CD4-positive, CD25-positive, alpha-beta regulatory T cell (primary cell): ENCODE results near the gene ASB16. TPM values are rescaled to one million over a fixed set of nuclear protein-coding genes. Genes with fewer than 3 reads are reported as not detected.
A peak's percentile ranks its signal among the peaks of the same experiment; 100 is the strongest.

Source experiments
- ATAC-seq, 2 donors: fragments of 150-1000 bp; cut with Tn5 transposase; one replicate each; pipeline ENCODE4 v1.10.0; 2021; ENCODE audit warnings: low read depth in 2 of 2, moderate number of reproducible peaks in 2 of 2, moderate library complexity in 1 of 2
- DNase-seq, 3 donors: peaks; one replicate each; pipeline versions ENCODE4 v3.0.0 to v3.0.0-alpha.2; 2012 to 2022; ENCODE audit warnings: mixed read lengths in 1 of 3
- H3K27ac ChIP-seq: one replicate; pipeline ENCODE4 v1.7.0; 2013; ENCODE audit warnings: mild to moderate bottlenecking, low read length; ENCODE audit not compliant: insufficient read depth, poor library complexity, severe bottlenecking
- H3K27me3 ChIP-seq: one replicate; pipeline ENCODE4 v1.7.0; 2013; ENCODE audit warnings: low read length; ENCODE audit not compliant: control insufficient read depth, insufficient read depth
- H3K36me3 ChIP-seq: one replicate; pipeline ENCODE4 v1.7.0; 2013; ENCODE audit warnings: mild to moderate bottlenecking, low read length, moderate library complexity; ENCODE audit not compliant: control insufficient read depth, insufficient read depth
- H3K4me1 ChIP-seq: 2 replicates; pipeline ENCODE4 v1.7.0; 2013; ENCODE audit warnings: mild to moderate bottlenecking, low read length; ENCODE audit not compliant: insufficient read depth, control insufficient read depth, poor library complexity, severe bottlenecking
- H3K4me3 ChIP-seq: one replicate; pipeline ENCODE4 v1.7.0; 2013; ENCODE audit warnings: low read depth, mild to moderate bottlenecking, low read length, moderate library complexity
- H3K9me3 ChIP-seq, 2 experiments: 1 replicate in 1 of 2; 2 replicates in 1 of 2; pipeline ENCODE4 v1.7.0; 2013; ENCODE audit warnings: low read length in 2 of 2, mild to moderate bottlenecking in 1 of 2, moderate library complexity in 1 of 2; ENCODE audit not compliant: control insufficient read depth in 2 of 2
- H3K27ac Mint-ChIP-seq, 3 donors: one replicate each; pipeline ENCODE4 v1.8.0; 2020 to 2022; ENCODE audit warnings: mild to moderate bottlenecking in 3 of 3, mixed read lengths in 3 of 3, moderate library complexity in 2 of 3
- H3K27me3 Mint-ChIP-seq: one replicate; pipeline ENCODE4 v1.8.0; 2022; ENCODE audit warnings: mild to moderate bottlenecking, mixed read lengths
- H3K36me3 Mint-ChIP-seq: one replicate; pipeline ENCODE4 v1.8.0; 2020; ENCODE audit warnings: mixed read lengths
- H3K4me1 Mint-ChIP-seq, 4 donors: one replicate each; pipeline ENCODE4 v1.8.0; 2020 to 2022; ENCODE audit warnings: mixed read lengths in 4 of 4, mild to moderate bottlenecking in 1 of 4
- H3K4me3 Mint-ChIP-seq, 4 donors: one replicate each; pipeline ENCODE4 v1.8.0; 2020 to 2022; ENCODE audit warnings: mild to moderate bottlenecking in 4 of 4, mixed read lengths in 4 of 4, moderate library complexity in 3 of 4
- H3K9me3 Mint-ChIP-seq, 7 donors: one replicate each; pipeline ENCODE4 v1.8.0; 2020 to 2022; ENCODE audit warnings: mixed read lengths in 7 of 7, mild to moderate bottlenecking in 3 of 7, moderate library complexity in 2 of 7
- polyA plus RNA-seq, 4 donors: library from polyadenylated mRNA; unstranded; fragments of 300-500 nt; fragmentation: Illumina TruSeq; gene quantifications; one replicate each; pipeline ENCODE4 v1.2.3, GENCODE V29; 2021
- total RNA-seq: library from RNA; stranded (reverse); gene quantifications from one replicate; pipeline ENCODE4 v1.2.3, GENCODE V29; 2022

Gene ASB16
- total and polyA plus RNA-seq, 5 donors from 2014 or later = 0.09 to 0.16 TPM; not detected in 3

DNA sequence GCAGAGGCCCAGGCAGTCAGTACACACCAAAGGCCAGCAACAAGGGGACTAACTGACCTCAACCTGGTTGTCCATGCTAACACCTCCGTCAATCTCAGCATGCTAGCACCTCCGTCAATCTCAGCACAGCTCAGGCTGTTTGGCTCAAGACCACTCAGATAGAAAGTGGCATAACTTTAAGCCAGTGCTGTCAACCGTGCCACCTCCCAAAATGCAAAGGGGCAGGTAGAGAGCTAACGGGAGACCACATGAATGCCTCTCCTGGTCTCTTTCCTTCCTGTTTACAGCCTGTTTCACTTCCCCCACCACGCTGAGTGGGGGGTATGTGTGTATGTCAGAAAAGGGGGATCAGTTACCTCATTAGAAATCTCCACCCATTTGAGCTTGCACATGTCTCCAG lies 45.7 kb downstream of the ASB16 start:
- Histone ChIP-seq H3K9me3 (no peaks in the 10 kb centered on the region), H3K4me3 (peak overlapping the region; percentile 70), H3K27me3 (no peaks in the 10 kb centered on the region), H3K4me1 (peaks cover 44% of the 10 kb centered on the region), H3K27ac (peak overlapping the region; percentile 53), H3K36me3 (peaks cover 34% of the 10 kb centered on the region)
- peaks cover 27% of the 10 kb centered on the region for H3K36me3 Mint-ChIP-seq
- H3K27ac Mint-ChIP-seq = peak overlapping the region; percentile 84 to 91 (median 90)
- H3K4me1 Mint-ChIP-seq = peaks cover 0 to 56% (median 31%) of the 10 kb centered on the region in 4 donors
- DNase-seq = peak in 2 of 3 donors; percentile 44 to 64
- H3K4me3 Mint-ChIP-seq = peak overlapping the region; percentile 81 to 93 (median 86)
- ATAC-seq = no peak
- H3K27me3 Mint-ChIP-seq = no peaks in the 10 kb centered on the region
- H3K9me3 Mint-ChIP-seq = no peaks in the 10 kb centered on the region

DNA sequence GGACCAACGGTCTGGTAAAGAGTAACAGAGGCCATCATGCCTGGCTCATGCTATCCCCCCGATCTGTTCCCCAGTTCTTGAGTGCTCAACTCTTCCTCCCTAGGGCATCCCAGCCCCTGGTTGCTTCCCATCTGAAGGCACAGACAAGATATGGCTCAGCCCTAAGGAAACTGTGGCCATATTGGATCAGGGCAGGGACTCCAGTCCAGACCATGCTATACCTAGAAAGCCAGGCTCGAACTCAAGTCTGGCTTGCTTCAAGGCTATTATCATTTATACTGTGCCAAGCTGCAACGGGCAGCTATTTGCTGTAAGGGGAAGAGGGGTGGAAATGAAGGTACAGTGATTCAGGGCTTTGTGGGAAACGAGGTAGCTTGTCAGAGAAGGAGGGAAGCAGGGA lies 46.2 kb downstream of the ASB16 start:
- Histone ChIP-seq H3K4me1 (peaks cover 44% of the 10 kb centered on the region), H3K27me3 (no peaks in the 10 kb centered on the region), H3K4me3 (peak overlapping the region; percentile 70), H3K27ac (peak overlapping the region; percentile 18), H3K36me3 (peaks cover 30% of the 10 kb centered on the region), H3K9me3 (no peaks in the 10 kb centered on the region)
- H3K4me3 Mint-ChIP-seq = peak overlapping the region; percentile 81 to 93 (median 86)
- H3K4me1 Mint-ChIP-seq = peaks cover 0 to 55% (median 31%) of the 10 kb centered on the region in 4 donors
- no peak for ATAC-seq
- no peak for DNase-seq
- H3K36me3 Mint-ChIP-seq = peaks cover 27% of the 10 kb centered on the region
- H3K27ac Mint-ChIP-seq = peak overlapping the region; percentile 0 to 91 (median 90)
- peaks cover 2% of the 10 kb centered on the region for H3K27me3 Mint-ChIP-seq
- H3K9me3 Mint-ChIP-seq = no peaks in the 10 kb centered on the region

DNA sequence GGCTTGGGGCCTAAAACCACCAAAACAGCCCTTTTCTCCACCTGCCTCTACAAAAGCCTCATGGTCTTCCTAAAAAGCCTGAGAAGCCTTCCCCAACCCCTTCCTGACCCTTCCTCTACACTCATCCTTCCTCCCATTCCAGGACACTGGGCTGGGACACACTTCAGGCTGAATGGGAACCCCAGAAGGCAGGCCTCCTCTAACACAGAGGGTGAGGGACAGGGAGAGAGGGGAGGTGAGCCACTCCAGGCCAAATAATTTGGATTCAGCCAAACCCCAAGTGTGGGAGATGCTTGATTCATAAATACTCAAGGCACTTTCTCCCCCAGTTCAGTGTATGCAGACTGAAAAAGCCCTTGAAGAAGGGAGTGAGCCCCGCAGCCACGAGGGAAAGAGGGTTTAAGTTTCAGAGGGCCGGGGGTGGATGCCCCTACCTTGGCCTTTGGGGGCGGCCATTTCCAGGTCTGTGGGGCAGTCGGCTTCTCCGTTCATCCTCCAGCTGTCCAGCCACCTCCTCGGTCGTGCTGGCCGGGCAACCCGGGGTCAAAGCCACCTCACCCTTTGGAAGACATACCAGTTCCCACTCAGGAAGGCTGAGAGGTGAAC lies 47.3 kb downstream of the ASB16 start:
- Mint-ChIP-seq H3K9me3 (no peaks in the 10 kb centered on the region), H3K27me3 (peaks cover 5% of the 10 kb centered on the region), H3K36me3 (peaks cover 27% of the 10 kb centered on the region), H3K4me1 (peaks cover 4 to 65% (median 33%) of the 10 kb centered on the region in 4 donors), H3K4me3 (peak overlapping the region; percentile 81 to 89 (median 86)), H3K27ac (peak overlapping the region; percentile 52 to 90 (median 88))
- no peak for ATAC-seq
- H3K9me3 ChIP-seq = no peaks in the 10 kb centered on the region
- H3K27ac ChIP-seq = peak overlapping the region; percentile 84
- no peaks in the 10 kb centered on the region for H3K27me3 ChIP-seq
- peaks cover 30% of the 10 kb centered on the region for H3K36me3 ChIP-seq
- H3K4me1 ChIP-seq = peaks cover 51% of the 10 kb centered on the region
- peak in 1 of 3 donors; percentile 34 for DNase-seq
- peak overlapping the region; percentile 70 for H3K4me3 ChIP-seq

DNA sequence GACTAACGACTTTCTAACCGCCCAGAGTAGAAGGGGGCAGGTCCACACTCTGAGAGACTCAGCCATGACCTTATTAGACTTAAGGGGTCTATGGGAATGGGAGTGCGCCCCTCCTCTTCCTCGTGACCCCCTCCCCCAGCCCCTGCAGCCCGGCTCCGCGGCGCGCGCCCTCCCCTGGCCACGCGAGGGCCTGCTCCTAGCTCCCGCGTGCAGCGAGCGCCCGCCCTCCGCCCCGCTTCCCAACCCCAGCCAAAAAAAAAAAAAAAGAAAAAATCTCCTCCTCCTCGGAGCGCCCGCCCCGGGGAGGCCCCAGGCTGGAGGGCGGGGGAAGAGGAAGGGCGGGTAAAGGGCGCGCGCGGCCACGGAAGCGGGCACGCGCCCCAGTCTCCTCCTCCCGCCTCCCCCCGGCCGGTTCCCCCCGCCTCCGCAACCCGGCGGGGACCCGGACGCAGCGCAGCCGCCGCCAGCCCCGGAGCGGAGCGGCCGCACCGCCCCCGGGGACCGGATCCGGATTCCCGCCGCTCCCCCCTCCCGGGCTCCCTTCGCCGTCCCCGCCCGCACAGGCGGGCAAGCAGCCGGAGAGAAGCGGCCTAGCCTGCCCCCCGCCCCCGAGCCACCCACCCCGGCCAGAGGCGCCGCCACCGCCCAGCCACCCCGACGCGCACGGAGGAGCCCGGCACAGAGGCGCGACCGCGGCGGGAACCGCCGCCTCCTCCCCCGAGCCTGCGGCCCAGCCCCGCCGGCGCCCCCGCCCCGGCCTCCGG lies 48.0 kb downstream of the ASB16 start:
- Histone ChIP-seq H3K27ac (peak overlapping the region; percentile 84), H3K27me3 (no peaks in the 10 kb centered on the region), H3K4me1 (peaks cover 51% of the 10 kb centered on the region), H3K36me3 (peaks cover 30% of the 10 kb centered on the region), H3K9me3 (no peaks in the 10 kb centered on the region), H3K4me3 (peak overlapping the region; percentile 70)
- ATAC-seq = peak; percentile 54 to 59
- no peaks in the 10 kb centered on the region for H3K9me3 Mint-ChIP-seq
- H3K4me1 Mint-ChIP-seq = peaks cover 6 to 61% (median 33%) of the 10 kb centered on the region in 4 donors
- H3K4me3 Mint-ChIP-seq = peak overlapping the region; percentile 81 to 89 (median 86)
- peaks cover 5% of the 10 kb centered on the region for H3K27me3 Mint-ChIP-seq
- H3K27ac Mint-ChIP-seq = peak overlapping the region; percentile 52 to 90 (median 88)
- H3K36me3 Mint-ChIP-seq = peaks cover 27% of the 10 kb centered on the region
- DNase-seq = peak; percentile 82 to 94 (median 90)

DNA sequence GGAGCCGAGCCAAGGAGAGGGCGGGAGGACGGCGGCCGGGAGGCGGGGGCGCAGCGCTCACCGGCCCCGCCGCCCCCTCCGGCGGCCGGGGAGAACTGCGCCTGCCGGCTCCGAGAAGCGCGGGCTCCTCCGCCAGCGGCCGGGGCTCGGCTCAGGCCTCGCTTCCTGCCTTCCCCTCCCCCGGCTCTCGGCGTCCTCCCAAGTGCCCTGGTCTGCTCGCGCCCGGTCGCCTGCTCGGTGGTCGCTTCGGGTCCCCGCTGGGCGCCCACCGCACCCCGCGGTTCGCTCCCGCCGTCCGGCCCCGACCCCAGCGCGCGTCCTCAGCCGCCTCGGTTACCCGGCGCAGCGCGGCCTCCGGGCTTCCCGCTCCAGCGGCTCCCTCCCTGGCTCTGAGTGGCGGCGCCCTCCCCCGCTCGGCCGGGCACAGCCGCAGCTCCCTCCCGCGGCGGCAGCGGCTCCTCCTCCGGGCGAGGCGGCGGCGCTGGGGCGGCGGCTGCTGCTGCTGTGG lies 48.7 kb downstream of the ASB16 start:
- no peak overlapping the region for H3K4me3 ChIP-seq

DNA sequence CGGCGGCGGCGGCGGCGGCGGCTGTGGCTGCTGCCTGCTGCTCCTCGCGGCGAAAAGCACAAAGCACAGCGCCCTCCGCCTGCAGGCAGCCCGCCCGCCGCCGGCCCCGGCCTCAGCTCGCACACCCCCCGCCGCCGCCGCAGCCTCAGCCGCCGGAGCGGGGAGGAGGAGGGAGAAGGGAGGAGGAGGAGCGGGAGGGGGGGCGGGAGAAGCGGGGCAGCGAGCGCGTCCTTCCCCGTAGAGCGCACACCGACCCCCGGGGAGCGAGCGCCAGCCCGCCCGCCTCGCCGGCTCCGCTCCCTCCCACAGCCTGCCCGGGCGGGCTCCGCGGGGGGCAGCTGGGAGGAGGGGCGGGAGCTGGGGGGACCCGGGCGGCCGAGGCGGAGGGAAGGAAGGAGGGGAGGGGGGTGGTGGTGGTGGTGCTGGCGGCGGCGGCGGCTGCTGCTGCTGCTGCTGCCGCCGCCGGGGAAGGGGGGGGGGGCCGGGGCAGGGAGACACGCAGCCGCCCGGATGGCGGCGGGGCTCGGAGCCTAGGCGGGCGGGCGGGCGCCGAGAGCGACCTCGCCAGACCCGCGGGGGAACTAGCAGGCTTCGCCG lies 49.2 kb downstream of the ASB16 start, which contains the start of gene UBTF:
TSS of gene UBTF (minus strand) at position 60 of the 597 bp plus-strand sequence. CDS start 1,446 bp downstream, outside the sequence.
- Mint-ChIP-seq H3K9me3 (no peaks in the 10 kb centered on the region), H3K4me3 (peak within 1 kb of the TSS; percentile 92 to 98 (median 94)), H3K27ac (peak within 1 kb of the TSS; percentile 92 to 100 (median 94)), H3K36me3 (peaks cover 16% of the 10 kb centered on the region), H3K4me1 (peaks cover 6 to 49% (median 29%) of the 10 kb centered on the region in 4 donors), H3K27me3 (peaks cover 5% of the 10 kb centered on the region)
- Histone ChIP-seq H3K9me3 (no peaks in the 10 kb centered on the region), H3K4me3 (peak within 1 kb of the TSS; percentile 48), H3K4me1 (peaks cover 44% of the 10 kb centered on the region), H3K36me3 (peaks cover 18% of the 10 kb centered on the region), H3K27ac (peak within 1 kb of the TSS; percentile 84), H3K27me3 (no peaks in the 10 kb centered on the region)
- peak; percentile 36 to 38 for ATAC-seq
- DNase-seq = peak; percentile 65 to 82 (median 81)

More for the DNA sequence above, 48.7 kb downstream of the ASB16 start:
- H3K36me3 Mint-ChIP-seq = peaks cover 20% of the 10 kb centered on the region
- no peak overlapping the region for H3K27ac Mint-ChIP-seq
- H3K9me3 Mint-ChIP-seq = no peaks in the 10 kb centered on the region
- H3K4me3 Mint-ChIP-seq = peak overlapping the region in 2 of 4 donors; percentile 39 to 54
- H3K4me1 Mint-ChIP-seq = peaks cover 6 to 55% (median 30%) of the 10 kb centered on the region in 4 donors
- peaks cover 5% of the 10 kb centered on the region for H3K27me3 Mint-ChIP-seq
- DNase-seq (peak; percentile 60 to 83 (median 79)), ATAC-seq (peak; percentile 48 to 51)
- Histone ChIP-seq H3K4me1 (peaks cover 49% of the 10 kb centered on the region), H3K27me3 (no peaks in the 10 kb centered on the region), H3K27ac (peak overlapping the region; percentile 84), H3K9me3 (no peaks in the 10 kb centered on the region), H3K36me3 (peaks cover 24% of the 10 kb centered on the region)
